Heart left ventricle (tissue), 16 donors: Measurements from ENCODE around the gene NMNAT2. TPM values are rescaled to one million over a fixed set of nuclear protein-coding genes. Genes with fewer than 3 reads are reported as not detected.

ENCODE experiments used
- ATAC-seq, 4 donors: fragments of 200-7000 bp; cut with Tn5 transposase; one replicate each; pipeline ENCODE4 v1.9.1; 2020 to 2022; ENCODE audit warnings: moderate library complexity in 4 of 4, mild to moderate bottlenecking in 3 of 4, moderate number of reproducible peaks in 1 of 4
- DNase-seq, 5 donors: peaks; one replicate each; pipeline ENCODE4 v3.0.0-alpha.2; 2020
- H3K27ac ChIP-seq, 12 donors: fragments of 200-600 bp; sonication (generic) in 4 of 12; one replicate each; pipeline versions ENCODE4 v1.5.0 to v1.8.0; 2016 to 2022; ENCODE audit warnings: mild to moderate bottlenecking in 2 of 12
- H3K27me3 ChIP-seq, 9 donors: fragments of 200-600 bp; sonication (generic) in 2 of 9; one replicate each; pipeline versions ENCODE4 v1.5.1 to v1.8.0; 2016 to 2022; ENCODE audit warnings: mild to moderate bottlenecking in 3 of 9
- H3K36me3 ChIP-seq, 9 donors: fragments of 200-600 bp; sonication (generic) in 2 of 9; one replicate each; pipeline versions ENCODE4 v1.5.0 to v1.8.0; 2018 to 2022; ENCODE audit warnings: mild to moderate bottlenecking in 2 of 9
- H3K4me1 ChIP-seq, 12 donors: fragments of 200-600 bp; sonication (generic) in 4 of 12; one replicate each; pipeline versions ENCODE4 v1.5.0 to v1.8.0; 2016 to 2022; ENCODE audit warnings: mild to moderate bottlenecking in 3 of 12
- H3K4me3 ChIP-seq, 12 donors: fragments of 200-600 bp; sonication (generic) in 4 of 12; one replicate each; pipeline versions ENCODE4 v1.5.0 to v1.8.0; 2017 to 2022; ENCODE audit warnings: mild to moderate bottlenecking in 9 of 12, moderate library complexity in 4 of 12
- H3K9me3 ChIP-seq, 12 donors: fragments of 200-600 bp; sonication (generic) in 4 of 12; one replicate each; pipeline versions ENCODE4 v1.5.0 to v1.8.0; 2016 to 2022; ENCODE audit warnings: mild to moderate bottlenecking in 1 of 12
- CTCF ChIP-seq, 12 donors: fragments of 200-600 bp; sonication (generic) in 4 of 12; IDR thresholded peaks; one replicate each; pipeline versions ENCODE4 v1.5.0 to v1.8.0; 2018 to 2022; ENCODE audit warnings: antibody characterized with exemption in 12 of 12, mild to moderate bottlenecking in 5 of 12
- POLR2A ChIP-seq, 2 donors: fragments of 450-650 bp; IDR thresholded peaks; one replicate each; pipeline ENCODE4 v1.6.1; 2017; ENCODE audit warnings: antibody characterized with exemption in 2 of 2, mild to moderate bottlenecking in 2 of 2, moderate library complexity in 2 of 2
- WGBS, 4 donors: extraction: QIAGEN DNeasy Blood & Tissue Kit in 2 of 4; methylation state at CpG; one replicate each; pipeline versions ENCODE4 v1.1.5 to v1.1.7; 2013 to 2018; 5-methylcytosine and 5-hydroxymethylcytosine counted together
- intact Hi-C, 10 donors: fragments of 100-400 bp; cut with DNase I; formaldehyde crosslinking; loops; one replicate each; pipeline versions ENCODE4 v1.11.1 to v1.14.2; 2022
- polyA plus RNA-seq, 2 donors: library from polyadenylated mRNA; stranded (reverse); fragments of 200-250 nt; gene quantifications; one replicate each; pipeline ENCODE4 v1.2.3, GENCODE V29; 2013
- total RNA-seq, 9 donors: library from RNA; depleted of rRNA in 2 of 9; stranded (reverse); fragments of >200 nt in 2 of 9; fragmentation: NEBNext Ultra II Directional in 3 of 9; extraction: Animal tissue kit (Norgen Biotek cat#: 25700) in 3 of 9; gene quantifications; one replicate each; pipeline versions ENCODE4 v1.1.0 to v1.2.4, GENCODE V29; 2016 to 2023
- donor health status: ischemic (EF 13 %, LVEDD 7.1; RV severe dilation, severe dysfunction).
- donor health status: healthy with polysubstance abuse.
- donor health status: DM: no; HTN: yes; CAD: no.
- donor health status: DM: no; HTN: no; CAD: no.
- donor health status: ischemic (EF 25% LVEDD 6.9; RV normal size, moderate dysfunction).
- donor health status: ischemic (EF 25% LVEDD 5.7; RV mildly dilated, moderate dysfunction).
- donor health status: healthy.
- donor health status: DM: yes; HTN: yes; CAD: no.
- donor health status: ischemic (EF 35%, LVEDD 5.7; RV mildly dilated, moderate dysfunction).
- donor health status: nonischemic (EF 11% LVEDD 7.7; RV severe dilation, severe dysfunction).
- donor health status: DM: yes; HTN: yes; CAD: no.
- donor health status: PGD.
- donor health status: ischemic (EF 29% LVEDD 5.4; RV normal size, mild dysfunction).
- donor health status: nonischemic (EF 23%, LVEDD 6.1; RV moderate dilation, normal function).

Gene NMNAT2
- total and polyA plus RNA-seq, 11 donors = 0.53 to 5.1 (median 1.9) TPM

DNA sequence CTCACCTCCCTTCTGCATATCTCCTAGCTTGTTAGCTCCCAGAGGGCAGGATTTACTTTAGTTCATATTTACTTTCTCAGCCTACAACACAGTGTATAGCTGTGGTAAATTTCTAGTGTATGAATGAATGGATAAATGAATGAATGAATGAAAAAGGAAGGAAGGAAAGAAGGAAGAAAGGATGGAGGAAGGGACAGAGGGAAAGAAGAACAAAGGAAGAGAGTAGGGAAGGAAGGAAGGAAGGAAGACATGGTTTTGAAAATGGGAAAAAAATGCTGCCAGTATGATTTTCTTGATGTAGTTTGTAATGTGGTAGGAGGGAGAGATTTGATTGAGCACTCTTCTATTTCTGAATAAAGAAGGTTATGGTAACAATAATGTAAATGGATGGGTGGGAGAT, 185.1 kb downstream of the NMNAT2 start:
- TF ChIP-seq CTCF (IDR thresholded peaks at IDR 0.05) (no peak), POLR2A (IDR thresholded peaks at IDR 0.05) (no peak)
- peak overlapping the region in 2 of 12 donors; percentile 8 to 25 for H3K27ac ChIP-seq
- DNase-seq (no peak), ATAC-seq (no peak)
- intact Hi-C loops = loop anchor here in 6 of 10 donors (5.0 to 10.0 kb wide), 5 partner anchors 88 to 271 kb away; partner anchors contain the start of gene LAMC1 (in 3 of the 6)
- no peaks in the 10 kb centered on the region for H3K27me3 ChIP-seq
- no peak overlapping the region for H3K4me3 ChIP-seq
- H3K9me3 ChIP-seq = no peaks in the 10 kb centered on the region
- H3K36me3 ChIP-seq = no peaks in the 10 kb centered on the region
- H3K4me1 ChIP-seq = peaks cover 0 to 27% (median 8%) of the 10 kb centered on the region in 12 donors

DNA sequence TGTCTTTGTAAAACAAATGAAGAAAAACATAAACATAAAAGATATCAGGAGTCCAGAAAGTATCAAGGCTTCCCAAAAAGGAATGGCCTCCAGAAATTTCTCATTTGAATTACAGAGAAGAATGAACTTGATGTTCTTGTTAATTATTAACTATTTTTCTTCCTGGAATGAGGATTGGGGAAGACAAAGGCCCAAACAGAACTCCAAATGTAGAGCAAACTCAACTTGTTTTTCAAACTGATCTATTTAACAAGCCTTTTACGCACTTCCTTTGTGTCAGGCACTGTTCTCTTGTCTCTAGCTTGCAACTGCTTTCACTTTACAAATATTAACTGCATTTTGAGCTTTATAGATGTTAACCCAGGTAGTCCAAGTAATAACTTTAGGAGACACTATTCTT, 186.6 kb downstream of the NMNAT2 start:
- DNase-seq (no peak), ATAC-seq (no peak)
- intact Hi-C loops = loop anchor here in 6 of 10 donors (5.0 to 10.0 kb wide), 5 partner anchors 87 to 269 kb away; partner anchors contain the start of gene LAMC1 (in 3 of the 6)
- Histone ChIP-seq H3K4me3 (no peak overlapping the region), H3K4me1 (peaks cover 0 to 23% (median 8%) of the 10 kb centered on the region in 12 donors), H3K9me3 (no peaks in the 10 kb centered on the region), H3K27me3 (no peaks in the 10 kb centered on the region), H3K36me3 (no peaks in the 10 kb centered on the region), H3K27ac (no peak overlapping the region)
- 93 to 100% (median 96%) methylated on average over 1 of the region's 1 CpG for WGBS, 4 donors
- no peak for TF ChIP-seq POLR2A (IDR thresholded peaks at IDR 0.05)
- TF ChIP-seq CTCF (IDR thresholded peaks at IDR 0.05) = no peak

- no peaks in the 10 kb centered on the region for H3K27me3 ChIP-seq
- H3K36me3 ChIP-seq = no peaks in the 10 kb centered on the region
- no peak overlapping the region for H3K4me3 ChIP-seq
- H3K9me3 ChIP-seq = no peaks in the 10 kb centered on the region
- H3K27ac ChIP-seq = no peak overlapping the region
- H3K4me1 ChIP-seq = peaks cover 0 to 21% (median 7%) of the 10 kb centered on the region in 12 donors
- no peak for DNase-seq
- intact Hi-C loops = loop anchor here in 6 of 10 donors (5.0 to 10.0 kb wide), 5 partner anchors 86 to 268 kb away; partner anchors contain the start of gene LAMC1 (in 3 of the 6)
- WGBS, 4 donors = 94 to 100% (median 97%) methylated on average over 2 of the region's 2 CpGs
- ATAC-seq = no peak
- no peak for TF ChIP-seq CTCF (IDR thresholded peaks at IDR 0.05)
- no peak for TF ChIP-seq POLR2A (IDR thresholded peaks at IDR 0.05)
Observed at GRCh38 chr1:183230413-183230812, 187.8 kb downstream of the NMNAT2 start.

GRCh38 chr1:183228347-183229220, 189.6 kb downstream of the NMNAT2 start:
- Histone ChIP-seq H3K4me1 (peaks cover 0 to 6% (median 0%) of the 10 kb centered on the region in 12 donors), H3K27ac (no peak overlapping the region), H3K9me3 (no peaks in the 10 kb centered on the region), H3K4me3 (no peak overlapping the region), H3K36me3 (no peaks in the 10 kb centered on the region), H3K27me3 (no peaks in the 10 kb centered on the region)
- intact Hi-C loops = loop anchor here in 6 of 10 donors (2.0 to 5.0 kb wide), 3 partner anchors 206 to 266 kb away; partner anchors contain the start of gene LAMC1 (in 2 of the 6)
- no peak for ATAC-seq
- no peak for DNase-seq
- 90 to 96% (median 93%) methylated on average over 12 to 13 of the region's 13 CpGs for WGBS, 4 donors
- TF ChIP-seq CTCF (IDR thresholded peaks at IDR 0.05) (peak in 1 of 12 donors; percentile 3), POLR2A (IDR thresholded peaks at IDR 0.05) (no peak)
